ENCODE data around the gene GPR156.

Gene GPR156

GRCh38 chr3:120193554-120193953, 91.5 kb downstream of the GPR156 start:
- no peak for DNase-seq (ENCODE audit: low read depth)

- no peak for DNase-seq (ENCODE audit: low read depth)
Observed at GRCh38 chr3:120192579-120192978, 92.4 kb downstream of the GPR156 start.

GRCh38 chr3:120192159-120192558, 92.9 kb downstream of the GPR156 start:
- DNase-seq (ENCODE audit: low read depth): no peak

GRCh38 chr3:120182613-120183511, 102.2 kb downstream of the GPR156 start:
- no peak for DNase-seq (ENCODE audit: low read depth)

GRCh38 chr3:120181632-120182031, 103.4 kb downstream of the GPR156 start:
- DNase-seq (ENCODE audit: low read depth): no peak

- no peak for DNase-seq (ENCODE audit: low read depth)
Observed at GRCh38 chr3:120180731-120181412, 104.2 kb downstream of the GPR156 start.

- no peak for DNase-seq (ENCODE audit: low read depth)
Observed at GRCh38 chr3:120177707-120178306, 107.2 kb downstream of the GPR156 start.

GRCh38 chr3:120177151-120177550, 107.9 kb downstream of the GPR156 start:
- no peak for DNase-seq (ENCODE audit: low read depth)

- no peak for DNase-seq (ENCODE audit: low read depth)
Observed at GRCh38 chr3:120174811-120175539, 110.0 kb downstream of the GPR156 start.

GRCh38 chr3:120173056-120173675, 111.9 kb downstream of the GPR156 start:
- no peak for DNase-seq (ENCODE audit: low read depth)

GRCh38 chr3:120172070-120172469, 113.0 kb downstream of the GPR156 start:
- no peak for DNase-seq (ENCODE audit: low read depth)

- no peak for DNase-seq (ENCODE audit: low read depth)
Observed at GRCh38 chr3:120171134-120171873, 113.7 kb downstream of the GPR156 start.

- no peak for DNase-seq (ENCODE audit: low read depth)
Observed at GRCh38 chr3:120170223-120170622, 114.8 kb downstream of the GPR156 start.

GRCh38 chr3:120169407-120169806, 115.6 kb downstream of the GPR156 start:
- no peak for DNase-seq (ENCODE audit: low read depth)

GRCh38 chr3:120168611-120169010, 116.4 kb downstream of the GPR156 start:
- DNase-seq (ENCODE audit: low read depth): no peak

GRCh38 chr3:120168038-120168437, 117.0 kb downstream of the GPR156 start:
- DNase-seq (ENCODE audit: low read depth): no peak

GRCh38 chr3:120167488-120167887, 117.5 kb downstream of the GPR156 start:
- DNase-seq (ENCODE audit: low read depth): no peak

GRCh38 chr3:120163816-120164215, 121.2 kb downstream of the GPR156 start:
- no peak for DNase-seq (ENCODE audit: low read depth)

GRCh38 chr3:120163026-120163425, 122.0 kb downstream of the GPR156 start:
- no peak for DNase-seq (ENCODE audit: low read depth)

- no peak for DNase-seq (ENCODE audit: low read depth)
Observed at GRCh38 chr3:120162400-120162799, 122.6 kb downstream of the GPR156 start.

GRCh38 chr3:120161902-120162301, 123.1 kb downstream of the GPR156 start:
- no peak for DNase-seq (ENCODE audit: low read depth)

Data from stimulated activated CD4-positive, alpha-beta T cell treated with anti-CD3 and anti-CD28 coated beads, Interleukin-2, amount 100 ng/mL, for 4 hours (primary cell).